Esophagus squamous epithelium (tissue), 5 donors: Measurements from ENCODE around the gene ZNF57. TPM values are rescaled to one million over a fixed set of nuclear protein-coding genes. Genes with fewer than 3 reads are reported as not detected.

Source experiments
- DNase-seq: peaks from one replicate; lab custom pipeline; 2025; lab: John Stamatoyannopoulos, UW
- H3K27ac ChIP-seq, 4 donors: fragments of 200-600 bp; sonication (generic); one replicate each; pipeline ENCODE4 v1.5.1; 2016 to 2019; ENCODE audit warnings: mild to moderate bottlenecking in 1 of 4
- H3K27me3 ChIP-seq, 4 donors: fragments of 200-600 bp; sonication (generic); 1 replicate in 3 of 4; 2 replicates in 1 of 4; pipeline versions ENCODE4 v1.5.1 to v1.6.0; 2017 to 2021; ENCODE audit warnings: antibody characterized with exemption in 1 of 4
- H3K36me3 ChIP-seq, 3 donors: fragments of 200-600 bp; sonication (generic); one replicate each; pipeline ENCODE4 v1.5.1; 2016 to 2019
- H3K4me1 ChIP-seq, 3 donors: fragments of 200-600 bp; sonication (generic); one replicate each; pipeline ENCODE4 v1.5.1; 2017 to 2019
- H3K4me3 ChIP-seq, 4 donors: fragments of 200-600 bp; sonication (generic); 1 replicate in 3 of 4; 2 replicates in 1 of 4; pipeline ENCODE4 v1.5.1; 2016 to 2019; ENCODE audit warnings: mild to moderate bottlenecking in 2 of 4, moderate library complexity in 1 of 4
- H3K9me3 ChIP-seq, 3 donors: fragments of 200-600 bp; sonication (generic); one replicate each; pipeline ENCODE4 v1.5.1; 2016 to 2019
- CTCF ChIP-seq, 6 experiments: fragments of 450-650 bp in 4 of 6; fragments of 200-600 bp in 2 of 6; sonication (generic) in 2 of 6; IDR thresholded peaks; one replicate each; pipeline ENCODE4 v1.5.1; 2016 to 2019; ENCODE audit warnings: antibody characterized with exemption in 6 of 6, mild to moderate bottlenecking in 4 of 6, moderate library complexity in 4 of 6
- POLR2A ChIP-seq, 4 donors: fragments of 450-650 bp; IDR thresholded peaks; one replicate each; pipeline ENCODE4 v1.6.1; 2017; ENCODE audit warnings: antibody characterized with exemption in 4 of 4, mild to moderate bottlenecking in 4 of 4, moderate library complexity in 3 of 4
- WGBS, 2 donors: methylation state at CpG; one replicate each; pipeline ENCODE4 v1.1.5; 2018; 5-methylcytosine and 5-hydroxymethylcytosine counted together
- intact Hi-C: fragments of 100-400 bp; cut with DNase I; formaldehyde crosslinking; loops from one replicate; pipeline ENCODE4 v1.15.0; 2022
- total RNA-seq, 4 donors: library from RNA; depleted of rRNA; stranded (reverse); fragments of >200 nt; gene quantifications; one replicate each; pipeline ENCODE4 v1.1.0, GENCODE V29; 2016
- donor health status: DM: yes; HTN: yes; CAD: no.

Gene ZNF57
- total RNA-seq, 4 donors from 2014 or later, result 7.2 to 13.7 (median 9.8) TPM

- no peak for DNase-seq
- Histone ChIP-seq H3K4me1 (peaks cover 8 to 38% (median 19%) of the 10 kb centered on the region in 3 donors), H3K4me3 (peak overlapping the region; percentile 65 to 91 (median 77)), H3K9me3 (no peaks in the 10 kb centered on the region), H3K36me3 (peaks cover 0 to 5% (median 0%) of the 10 kb centered on the region in 3 donors), H3K27ac (peak overlapping the region; percentile 90 to 97 (median 93)), H3K27me3 (no peaks in the 10 kb centered on the region)
- intact Hi-C loops, result loop anchor here (10.0 kb wide), 1 partner anchor 50 kb away; no protein-coding TSS in a partner anchor
- TF ChIP-seq CTCF (IDR thresholded peaks at IDR 0.05) (no peak), POLR2A (IDR thresholded peaks at IDR 0.05) (no peak)
- 2 to 6% methylated on average over 6 to 20 of the region's 23 CpGs for WGBS, 2 donors
Measured at GRCh38 chr19:2944403-2944774, 43.7 kb downstream of the ZNF57 start.

DNA sequence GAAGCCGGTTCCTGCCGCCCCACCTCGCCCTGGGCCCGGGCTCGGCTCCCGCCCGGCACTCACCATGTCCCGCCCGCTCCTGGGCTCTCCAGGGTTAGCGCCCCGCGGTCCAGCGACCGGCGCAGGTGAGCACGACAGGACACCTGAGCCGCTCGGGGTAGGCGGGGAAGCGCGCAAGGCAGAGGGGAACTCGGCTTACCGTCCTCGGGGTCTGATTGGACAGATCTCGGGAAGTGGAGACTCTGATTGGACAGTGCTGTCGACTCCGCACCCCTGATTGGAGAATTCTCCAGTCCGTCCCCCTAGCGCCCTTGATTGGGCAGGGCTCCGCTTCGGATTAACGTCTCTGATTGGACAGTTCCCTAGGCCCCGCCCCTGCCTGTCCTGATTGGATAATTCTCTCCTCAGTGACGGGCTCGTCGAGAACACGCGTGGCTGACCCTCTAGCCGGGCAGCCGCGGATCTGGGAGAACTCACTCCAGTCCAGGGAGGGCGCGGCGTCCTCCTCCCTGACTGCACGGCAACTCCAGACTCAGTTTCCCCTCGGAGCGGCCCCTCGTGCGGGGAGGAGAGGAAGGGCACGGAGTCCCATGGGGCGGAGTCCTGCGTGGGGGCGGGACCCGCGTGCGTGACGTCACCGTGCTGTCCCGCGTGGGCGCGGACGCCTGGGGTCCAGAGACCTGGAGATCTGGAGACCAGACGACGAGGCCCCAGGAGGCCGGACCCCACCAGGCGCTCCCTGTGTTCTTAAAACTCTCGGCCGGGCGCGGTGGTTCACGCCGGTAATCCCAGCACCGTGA, 44.2 kb downstream of the ZNF57 start, which contains the start of gene ZNF77:
ZNF77 (minus strand) TSS at position 197 of the 800 bp plus-strand sequence; CDS start at position 66, 131 bp downstream.
- Histone ChIP-seq H3K4me3 (peak within 1 kb of the TSS; percentile 65 to 91 (median 77)), H3K27me3 (no peaks in the 10 kb centered on the region), H3K27ac (peak within 1 kb of the TSS; percentile 90 to 97 (median 93)), H3K4me1 (peaks cover 13 to 43% (median 23%) of the 10 kb centered on the region in 3 donors), H3K9me3 (no peaks in the 10 kb centered on the region), H3K36me3 (no peaks in the 10 kb centered on the region)
- intact Hi-C loops, result loop anchor here (10.0 kb wide), 1 partner anchor 50 kb away; no protein-coding TSS in a partner anchor
- TF ChIP-seq POLR2A (IDR thresholded peaks at IDR 0.05), result peak in 2 of 4 donors; percentile 42 to 43
- peak in 4 of 6 experiments; percentile 6 to 49 (median 26) for TF ChIP-seq CTCF (IDR thresholded peaks at IDR 0.05)
- WGBS, 2 donors, result 0% methylated on average over 8 of the region's 74 CpGs; no CpG with 5 or more reads in 1 of the 2 donors
- DNase-seq, result peak; percentile 92

GRCh38 chr19:2945575-2946184, 45.0 kb downstream of the ZNF57 start:
- no peak for DNase-seq
- H3K27me3 ChIP-seq, result no peaks in the 10 kb centered on the region
- 44 to 67% methylated on average over 9 to 16 of the region's 17 CpGs for WGBS, 2 donors
- intact Hi-C loops, result loop anchor here (10.0 kb wide), 1 partner anchor 51 kb away; no protein-coding TSS in a partner anchor
- peaks cover 13 to 44% (median 23%) of the 10 kb centered on the region in 3 donors for H3K4me1 ChIP-seq
- peak overlapping the region; percentile 65 to 91 (median 77) for H3K4me3 ChIP-seq
- TF ChIP-seq CTCF (IDR thresholded peaks at IDR 0.05) (no peak), POLR2A (IDR thresholded peaks at IDR 0.05) (no peak)
- peak overlapping the region; percentile 90 to 97 (median 93) for H3K27ac ChIP-seq
- no peaks in the 10 kb centered on the region for H3K9me3 ChIP-seq
- no peaks in the 10 kb centered on the region for H3K36me3 ChIP-seq

- no peak for TF ChIP-seq CTCF (IDR thresholded peaks at IDR 0.05)
- no peak for TF ChIP-seq POLR2A (IDR thresholded peaks at IDR 0.05)
- intact Hi-C loops, result loop anchor here (10.0 kb wide), 1 partner anchor 55 kb away; no protein-coding TSS in a partner anchor
- peaks cover 9 to 62% (median 18%) of the 10 kb centered on the region in 3 donors for H3K4me1 ChIP-seq
- WGBS, 2 donors, result 0 to 1% methylated on average over 10 to 11 of the region's 11 CpGs
- peak overlapping the region; percentile 96 to 99 (median 98) for H3K27ac ChIP-seq
- DNase-seq, result no peak
- H3K4me3 ChIP-seq, result peak overlapping the region; percentile 66 to 92 (median 84)
- no peaks in the 10 kb centered on the region for H3K36me3 ChIP-seq
- H3K27me3 ChIP-seq, result no peaks in the 10 kb centered on the region
- H3K9me3 ChIP-seq, result no peaks in the 10 kb centered on the region
Measured at GRCh38 chr19:2949939-2950285, 49.2 kb downstream of the ZNF57 start.
